DMS153 treated with DMSO at 0.1 percent for 48 hours (cell line): ENCODE data around the gene SCD.

Experiments
- DNase-seq: peaks from one replicate; lab custom pipeline; 2025; ENCODE audit not compliant: unreplicated experiment; lab: John Stamatoyannopoulos, UW

Gene SCD

GRCh38 chr10:100395626-100396025 lies 48.6 kb downstream of the SCD start:
- no peak for DNase-seq

- DNase-seq: no peak
Observed at GRCh38 chr10:100396605-100397004, 49.6 kb downstream of the SCD start.

- DNase-seq: no peak
Observed at GRCh38 chr10:100401631-100402328, 54.7 kb downstream of the SCD start.

GRCh38 chr10:100403734-100404133 lies 56.7 kb downstream of the SCD start:
- no peak for DNase-seq

- DNase-seq: no peak
Observed at GRCh38 chr10:100413173-100413572, 66.1 kb downstream of the SCD start.
